ENCODE measurements around the gene SURF6.

GRCh38 chr9:133304477-133305377 lies 31.3 kb downstream of the SURF6 start:
- TF ChIP-seq, protein P1, sequence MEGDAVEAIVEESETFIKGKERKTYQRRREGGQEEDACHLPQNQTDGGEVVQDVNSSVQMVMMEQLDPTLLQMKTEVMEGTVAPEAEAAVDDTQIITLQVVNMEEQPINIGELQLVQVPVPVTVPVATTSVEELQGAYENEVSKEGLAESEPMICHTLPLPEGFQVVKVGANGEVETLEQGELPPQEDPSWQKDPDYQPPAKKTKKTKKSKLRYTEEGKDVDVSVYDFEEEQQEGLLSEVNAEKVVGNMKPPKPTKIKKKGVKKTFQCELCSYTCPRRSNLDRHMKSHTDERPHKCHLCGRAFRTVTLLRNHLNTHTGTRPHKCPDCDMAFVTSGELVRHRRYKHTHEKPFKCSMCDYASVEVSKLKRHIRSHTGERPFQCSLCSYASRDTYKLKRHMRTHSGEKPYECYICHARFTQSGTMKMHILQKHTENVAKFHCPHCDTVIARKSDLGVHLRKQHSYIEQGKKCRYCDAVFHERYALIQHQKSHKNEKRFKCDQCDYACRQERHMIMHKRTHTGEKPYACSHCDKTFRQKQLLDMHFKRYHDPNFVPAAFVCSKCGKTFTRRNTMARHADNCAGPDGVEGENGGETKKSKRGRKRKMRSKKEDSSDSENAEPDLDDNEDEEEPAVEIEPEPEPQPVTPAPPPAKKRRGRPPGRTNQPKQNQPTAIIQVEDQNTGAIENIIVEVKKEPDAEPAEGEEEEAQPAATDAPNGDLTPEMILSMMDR (IDR thresholded peaks at IDR 0.05), result no peak
- TF ChIP-seq SIN3A (IDR thresholded peaks at IDR 0.05; ENCODE audit: borderline replicate concordance, insufficient read depth, low read depth, low read length) (no peak), POLR2AphosphoS5 (IDR thresholded peaks at IDR 0.05; ENCODE audit: low read depth, low read length) (no peak), TCF7L2 (IDR thresholded peaks at IDR 0.05; ENCODE audit: low read depth, low read length) (no peak)
